Measurements from ENCODE around the gene ARMH3.
A peak's percentile ranks its signal among the peaks of the same experiment; 100 is the strongest.

Gene ARMH3

GRCh38 chr10:101857802-101858476, 198.0 kb downstream of the ARMH3 start:
- no peak for DNase-seq (ENCODE audit: low spot score)

- DNase-seq (ENCODE audit: low spot score): no peak
Observed at GRCh38 chr10:101856626-101857025, 199.3 kb downstream of the ARMH3 start.

GRCh38 chr10:101851411-101852116, 204.4 kb downstream of the ARMH3 start:
- peak; percentile 31 for DNase-seq (ENCODE audit: low spot score)

GRCh38 chr10:101850749-101851148, 205.2 kb downstream of the ARMH3 start:
- DNase-seq (ENCODE audit: low spot score): no peak

- no peak for DNase-seq (ENCODE audit: low spot score)
Observed at GRCh38 chr10:101848894-101849351, 207.1 kb downstream of the ARMH3 start.

- DNase-seq (ENCODE audit: low spot score): no peak
Observed at GRCh38 chr10:101848408-101848807, 207.6 kb downstream of the ARMH3 start.

GRCh38 chr10:101845893-101846292, 210.1 kb downstream of the ARMH3 start:
- DNase-seq (ENCODE audit: low spot score): no peak

- DNase-seq (ENCODE audit: low spot score): no peak
Observed at GRCh38 chr10:101843032-101844021, 212.6 kb downstream of the ARMH3 start, which contains the start of gene KCNIP2. Gene KCNIP2, minus strand, starts transcription at chr10:101843800. Its CDS starts 232 bp downstream, at chr10:101843568.

- DNase-seq (ENCODE audit: low spot score): no peak
Observed at GRCh38 chr10:101841826-101842225, 214.1 kb downstream of the ARMH3 start.

GRCh38 chr10:101840741-101841453, 215.1 kb downstream of the ARMH3 start:
- peak; percentile 86 for DNase-seq (ENCODE audit: low spot score)

GRCh38 chr10:101840102-101840684, 215.8 kb downstream of the ARMH3 start:
- DNase-seq (ENCODE audit: low spot score): no peak

GRCh38 chr10:101839416-101840063, 216.4 kb downstream of the ARMH3 start:
- no peak for DNase-seq (ENCODE audit: low spot score)

GRCh38 chr10:101839002-101839401, 217.0 kb downstream of the ARMH3 start:
- DNase-seq (ENCODE audit: low spot score): no peak

GRCh38 chr10:101838416-101838970, 217.5 kb downstream of the ARMH3 start:
- DNase-seq (ENCODE audit: low spot score): peak; percentile 76

GRCh38 chr10:101837748-101838147, 218.2 kb downstream of the ARMH3 start:
- DNase-seq (ENCODE audit: low spot score): no peak

GRCh38 chr10:101835362-101835761, 220.6 kb downstream of the ARMH3 start:
- no peak for DNase-seq (ENCODE audit: low spot score)

GRCh38 chr10:101834341-101834740, 221.6 kb downstream of the ARMH3 start:
- DNase-seq (ENCODE audit: low spot score): no peak

- DNase-seq (ENCODE audit: low spot score): no peak
Observed at GRCh38 chr10:101833466-101833865, 222.5 kb downstream of the ARMH3 start.

GRCh38 chr10:101832325-101832771, 223.6 kb downstream of the ARMH3 start:
- no peak for DNase-seq (ENCODE audit: low spot score)

GRCh38 chr10:101831169-101831811, 224.7 kb downstream of the ARMH3 start:
- no peak for DNase-seq (ENCODE audit: low spot score)

Data from cerebellar cortex (tissue), 1 donor.